OCI-LY3 (cell line): Measurements from ENCODE around the gene NOL4L.

Experiments used
- H2AFZ ChIP-seq: fragments of 200-600, 300-600 bp; shearing (Covaris generic); 2 replicates; pipeline ENCODE4 v1.6.0; 2014; ENCODE audit warnings: antibody characterized with exemption, low read depth, low read length
- H3K27ac ChIP-seq: fragments of 200-600, 300-600 bp; sonication (generic); 2 replicates; pipeline ENCODE4 v1.5.1; 2014; ENCODE audit warnings: mild to moderate bottlenecking, low read length, moderate library complexity, mixed read lengths
- H3K27me3 ChIP-seq: fragments of 200-600, 300-600 bp; sonication (generic); 2 replicates; pipeline ENCODE4 v1.6.1; 2014; ENCODE audit warnings: low read depth, low read length, mixed read lengths
- H3K36me3 ChIP-seq: fragments of 200-600, 300-600 bp; sonication (generic); replicated peaks from 2 replicates; pipeline ENCODE3; 2014; ENCODE audit warnings: low read depth, low read length, mixed read lengths
- H3K4me1 ChIP-seq: fragments of 300-600, 200-600 bp; sonication (generic); 2 replicates; pipeline ENCODE4 v1.6.1; 2014; ENCODE audit warnings: low read length, mixed read lengths
- H3K4me2 ChIP-seq: fragments of 200-600, 300-600 bp; sonication (generic); 2 replicates; pipeline ENCODE4 v1.6.1; 2014; ENCODE audit warnings: low read length, mixed read lengths
- H3K4me3 ChIP-seq: fragments of 300-600, 200-600 bp; sonication (generic); 2 replicates; pipeline ENCODE4 v1.5.1; 2014; ENCODE audit warnings: antibody characterized with exemption, mild to moderate bottlenecking, low read length, moderate library complexity
- H3K79me2 ChIP-seq: fragments of 300-600, 200-600 bp; shearing (Covaris generic); 2 replicates; pipeline ENCODE4 v1.6.1; 2014; ENCODE audit warnings: mild to moderate bottlenecking, low read length, mixed read lengths
- H3K9ac ChIP-seq: fragments of 300-600, 200-600 bp; shearing (Covaris generic); 2 replicates; pipeline ENCODE4 v1.6.0; 2014; ENCODE audit warnings: mild to moderate bottlenecking, low read length, moderate library complexity
- H3K9me3 ChIP-seq: fragments of 200-600, 300-600 bp; shearing (Covaris generic); 2 replicates; pipeline ENCODE4 v1.6.1; 2014; ENCODE audit warnings: low read length, mixed read lengths; ENCODE audit not compliant: insufficient read depth
- H4K20me1 ChIP-seq: fragments of 200-600, 300-600 bp; sonication (generic); 2 replicates; pipeline ENCODE4 v1.6.1; 2016; ENCODE audit warnings: low read length, mixed read lengths; ENCODE audit not compliant: insufficient read depth
- EZH2phosphoT487 ChIP-seq: fragments of 200-600 bp; shearing (Covaris generic); IDR thresholded peaks from 2 replicates; pipeline ENCODE4 v1.6.1; 2018; ENCODE audit warnings: antibody characterized with exemption, mixed run types, low read depth
- TF ChIP-seq, protein P1 (sequence below): fragments of 200-600, 300-600 bp; sonication (generic); IDR thresholded peaks from 2 replicates; pipeline ENCODE4 v1.5.1; 2014; ENCODE audit warnings: antibody characterized with exemption, low read length, low read depth

The NOL4L gene

DNA sequence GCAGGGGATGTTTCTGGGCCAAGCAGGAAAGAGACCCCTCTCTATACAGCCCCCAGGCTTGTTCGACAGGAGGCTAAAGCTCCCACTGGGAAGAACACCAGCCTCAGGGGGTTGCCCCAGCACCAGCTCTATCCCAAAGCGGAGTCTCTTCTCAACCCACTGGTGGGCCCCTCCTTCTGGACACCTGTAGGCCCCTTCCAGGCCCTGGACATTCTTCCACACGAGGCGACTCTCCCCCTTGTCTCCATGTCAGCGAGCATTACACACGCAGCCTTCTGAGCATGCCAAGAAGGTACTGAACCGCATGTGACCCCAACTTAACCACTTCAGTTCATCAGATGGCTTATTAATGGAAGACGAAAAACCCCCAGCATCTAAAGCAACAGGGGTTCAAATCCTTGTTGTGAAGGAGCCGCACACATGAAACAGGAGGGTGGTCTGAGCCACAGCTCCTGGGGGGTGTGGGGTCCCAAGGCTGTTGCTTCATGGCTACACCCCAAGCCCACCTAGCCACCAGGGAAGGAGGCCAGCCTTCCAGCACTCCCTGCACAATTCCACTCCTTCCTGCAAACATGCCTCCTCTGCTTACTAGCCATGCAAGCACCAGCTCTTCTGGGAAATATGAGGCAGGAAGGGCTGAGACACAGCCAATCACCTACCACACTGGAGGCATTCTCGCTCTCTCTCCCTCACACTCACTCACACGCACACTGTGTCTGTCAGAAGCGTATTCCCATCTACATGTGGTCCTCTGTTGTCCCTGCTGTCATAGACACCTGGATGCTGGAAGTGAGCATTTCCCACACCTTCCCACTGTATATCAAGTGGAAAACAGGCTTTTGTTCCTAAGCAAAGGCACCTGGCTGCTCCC is 104.5 kb downstream of the NOL4L start:
- Histone ChIP-seq H3K79me2 (no peaks in the 10 kb centered on the region), H3K4me3 (no peak overlapping the region), H4K20me1 (no peaks in the 10 kb centered on the region), H3K9me3 (no peaks in the 10 kb centered on the region), H3K4me1 (peaks cover 10% of the 10 kb centered on the region; the same call in 1 of the 2 replicates), H3K27me3 (peaks cover 23% of the 10 kb centered on the region), H2AFZ (no peak overlapping the region), H3K27ac (no peak overlapping the region), H3K4me2 (no peak overlapping the region), H3K36me3 (no peaks in the 10 kb centered on the region), H3K9ac (no peak overlapping the region)
- TF ChIP-seq, protein P1, sequence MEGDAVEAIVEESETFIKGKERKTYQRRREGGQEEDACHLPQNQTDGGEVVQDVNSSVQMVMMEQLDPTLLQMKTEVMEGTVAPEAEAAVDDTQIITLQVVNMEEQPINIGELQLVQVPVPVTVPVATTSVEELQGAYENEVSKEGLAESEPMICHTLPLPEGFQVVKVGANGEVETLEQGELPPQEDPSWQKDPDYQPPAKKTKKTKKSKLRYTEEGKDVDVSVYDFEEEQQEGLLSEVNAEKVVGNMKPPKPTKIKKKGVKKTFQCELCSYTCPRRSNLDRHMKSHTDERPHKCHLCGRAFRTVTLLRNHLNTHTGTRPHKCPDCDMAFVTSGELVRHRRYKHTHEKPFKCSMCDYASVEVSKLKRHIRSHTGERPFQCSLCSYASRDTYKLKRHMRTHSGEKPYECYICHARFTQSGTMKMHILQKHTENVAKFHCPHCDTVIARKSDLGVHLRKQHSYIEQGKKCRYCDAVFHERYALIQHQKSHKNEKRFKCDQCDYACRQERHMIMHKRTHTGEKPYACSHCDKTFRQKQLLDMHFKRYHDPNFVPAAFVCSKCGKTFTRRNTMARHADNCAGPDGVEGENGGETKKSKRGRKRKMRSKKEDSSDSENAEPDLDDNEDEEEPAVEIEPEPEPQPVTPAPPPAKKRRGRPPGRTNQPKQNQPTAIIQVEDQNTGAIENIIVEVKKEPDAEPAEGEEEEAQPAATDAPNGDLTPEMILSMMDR, result no peak
- no peak for TF ChIP-seq EZH2phosphoT487

DNA sequence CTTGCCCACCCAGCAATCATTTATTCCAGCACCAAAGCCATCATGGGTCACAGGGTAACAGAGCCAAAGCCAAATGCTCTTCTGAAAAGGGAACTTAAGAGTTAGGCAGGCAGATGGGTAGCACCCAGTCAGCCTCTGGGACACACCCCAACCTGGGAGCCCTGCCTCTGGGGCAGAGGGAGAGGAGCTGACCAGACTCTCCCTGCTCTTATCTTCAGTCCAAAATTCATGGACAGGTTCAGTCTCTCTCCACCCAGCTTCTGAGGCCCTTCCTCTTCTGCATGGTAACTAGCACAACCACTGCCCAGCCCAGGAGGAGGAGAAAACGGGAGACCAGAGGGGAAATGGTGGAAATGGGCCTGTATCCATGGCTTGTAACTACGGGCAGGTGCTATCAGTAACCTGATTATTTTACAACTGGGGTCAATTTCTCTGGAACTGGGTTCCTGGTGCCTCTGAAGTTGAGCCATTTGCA is 105.4 kb downstream of the NOL4L start:
- H3K9ac ChIP-seq, result no peak overlapping the region
- H2AFZ ChIP-seq, result no peak overlapping the region
- no peak overlapping the region for H3K27ac ChIP-seq
- H3K4me2 ChIP-seq, result no peak overlapping the region
- TF ChIP-seq, protein P1, result no peak
- no peak for TF ChIP-seq EZH2phosphoT487
- peaks cover 29% of the 10 kb centered on the region for H3K27me3 ChIP-seq
- H4K20me1 ChIP-seq, result no peaks in the 10 kb centered on the region
- H3K4me1 ChIP-seq, result peaks cover 14% of the 10 kb centered on the region
- no peaks in the 10 kb centered on the region for H3K36me3 ChIP-seq
- no peaks in the 10 kb centered on the region for H3K79me2 ChIP-seq
- no peak overlapping the region for H3K4me3 ChIP-seq
- no peaks in the 10 kb centered on the region for H3K9me3 ChIP-seq

DNA sequence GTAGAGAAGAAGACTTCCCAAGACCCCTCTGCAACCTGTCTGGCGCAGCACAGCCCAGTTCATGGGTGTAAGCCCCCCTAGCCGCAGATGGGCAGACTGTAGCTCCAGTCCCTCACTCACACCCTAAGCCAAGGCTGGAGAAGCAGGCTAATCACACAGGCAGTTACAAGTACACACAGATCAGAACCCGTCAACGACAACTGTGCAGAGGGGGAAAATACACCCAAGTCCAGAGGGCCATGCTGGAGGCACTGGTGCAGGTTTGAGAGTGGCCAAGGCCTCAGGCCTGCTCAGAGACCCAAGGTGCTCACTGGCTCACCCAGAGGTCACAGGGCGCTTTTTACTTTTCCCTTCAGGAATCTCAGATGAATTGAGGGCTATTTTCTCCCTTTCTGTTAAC is 106.1 kb downstream of the NOL4L start:
- H4K20me1 ChIP-seq, result no peaks in the 10 kb centered on the region
- no peaks in the 10 kb centered on the region for H3K9me3 ChIP-seq
- H3K27ac ChIP-seq, result no peak overlapping the region
- H3K4me2 ChIP-seq, result no peak overlapping the region
- H3K79me2 ChIP-seq, result no peaks in the 10 kb centered on the region
- no peak overlapping the region for H3K9ac ChIP-seq
- H2AFZ ChIP-seq, result no peak overlapping the region
- peaks cover 16% of the 10 kb centered on the region for H3K4me1 ChIP-seq
- no peaks in the 10 kb centered on the region for H3K36me3 ChIP-seq
- no peak overlapping the region for H3K4me3 ChIP-seq
- H3K27me3 ChIP-seq, result peaks cover 34% of the 10 kb centered on the region
- TF ChIP-seq, protein P1, result no peak
- TF ChIP-seq EZH2phosphoT487, result no peak

DNA sequence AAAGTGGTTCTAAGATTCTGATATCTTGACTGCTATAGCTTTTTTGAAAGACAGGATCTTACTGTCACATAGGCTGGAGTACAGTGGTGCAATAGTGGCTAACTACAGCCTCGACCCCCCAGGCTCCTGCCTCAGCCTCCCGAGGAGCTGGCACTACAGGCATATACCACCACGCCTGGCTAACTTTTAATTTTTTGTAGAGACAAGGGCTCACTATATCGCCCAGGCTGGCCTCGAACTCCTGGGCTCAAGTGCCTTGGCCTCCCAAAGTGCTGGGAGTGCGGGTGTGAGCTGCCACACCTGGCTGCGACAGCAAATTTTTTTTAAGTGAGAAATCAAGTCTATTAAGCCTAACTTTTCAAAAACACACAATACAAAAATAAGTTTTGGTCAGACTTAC is 106.6 kb downstream of the NOL4L start:
- peaks cover 34% of the 10 kb centered on the region for H3K27me3 ChIP-seq
- no peak overlapping the region for H3K27ac ChIP-seq
- TF ChIP-seq, protein P1, result no peak
- TF ChIP-seq EZH2phosphoT487, result no peak
- no peaks in the 10 kb centered on the region for H3K36me3 ChIP-seq
- H3K79me2 ChIP-seq, result no peaks in the 10 kb centered on the region
- H3K9me3 ChIP-seq, result no peaks in the 10 kb centered on the region
- no peak overlapping the region for H2AFZ ChIP-seq
- H3K4me3 ChIP-seq, result no peak overlapping the region
- H3K4me1 ChIP-seq, result peaks cover 16% of the 10 kb centered on the region
- no peak overlapping the region for H3K4me2 ChIP-seq
- H4K20me1 ChIP-seq, result no peaks in the 10 kb centered on the region
- no peak overlapping the region for H3K9ac ChIP-seq
